KMS-11 (cell line): ENCODE data around the gene PAQR4.

Experiments used
- H2AFZ ChIP-seq: fragments of 200-600 bp; sonication (generic); 2 replicates; pipeline ENCODE4 v1.6.1; 2016; ENCODE audit warnings: antibody characterized with exemption, mixed run types, low read depth
- H3K27ac ChIP-seq: fragments of 200-600 bp; sonication (generic); 2 replicates; pipeline ENCODE4 v1.6.1; 2016; ENCODE audit warnings: mild to moderate bottlenecking, mixed run types
- H3K27me3 ChIP-seq: fragments of 200-600 bp; sonication (generic); 2 replicates; pipeline ENCODE4 v1.6.1; 2017; ENCODE audit warnings: mild to moderate bottlenecking, low read depth, mixed run types, moderate library complexity; ENCODE audit not compliant: insufficient read depth
- H3K36me3 ChIP-seq: fragments of 200-600 bp; sonication (generic); 2 replicates; pipeline ENCODE4 v1.6.1; 2017; ENCODE audit warnings: mild to moderate bottlenecking, mixed run types; ENCODE audit not compliant: insufficient read depth
- H3K4me1 ChIP-seq: fragments of 200-600 bp; sonication (generic); 2 replicates; pipeline ENCODE4 v1.6.1; 2016; ENCODE audit warnings: mild to moderate bottlenecking, low read depth, mixed run types; ENCODE audit not compliant: poor library complexity, severe bottlenecking
- H3K4me2 ChIP-seq: fragments of 200-600 bp; sonication (generic); 2 replicates; pipeline ENCODE4 v1.7.0; 2016; ENCODE audit warnings: mild to moderate bottlenecking, mixed run types
- H3K4me3 ChIP-seq: fragments of 200-600 bp; sonication (generic); IDR thresholded peaks from 2 replicates; pipeline ENCODE4 v1.6.1; 2017; ENCODE audit warnings: low read depth, low read length, mixed read lengths; ENCODE audit not compliant: insufficient read depth
- H3K79me2 ChIP-seq: fragments of 200-600 bp; sonication (generic); 2 replicates; pipeline ENCODE4 v1.6.1; 2016; ENCODE audit warnings: low read depth, mixed run types; ENCODE audit not compliant: insufficient read depth
- H3K9ac ChIP-seq: fragments of 200-600 bp; sonication (generic); 2 replicates; pipeline ENCODE4 v1.6.1; 2016; ENCODE audit warnings: mild to moderate bottlenecking, mixed run types
- H4K20me1 ChIP-seq: fragments of 200-600 bp; sonication (generic); 2 replicates; pipeline ENCODE4 v1.6.1; 2016; ENCODE audit warnings: mild to moderate bottlenecking, mixed run types; ENCODE audit not compliant: insufficient read depth
- CTCF ChIP-seq: fragments of 200-600 bp; sonication (generic); conservative IDR thresholded peaks from 2 replicates; pipeline ENCODE4 v1.6.1; 2017; ENCODE audit warnings: low read depth, mild to moderate bottlenecking, antibody characterized with exemption, low read length, moderate library complexity, mixed read lengths

The PAQR4 gene

GRCh38 chr16:3020247-3020603 is 51.1 kb downstream of the PAQR4 start, which contains the start of gene TNFRSF12A:
Gene TNFRSF12A, plus strand, starts transcription at chr16:3020368. Its CDS starts 30 bp downstream, at chr16:3020398.
- Histone ChIP-seq H3K36me3 (no peaks in the 10 kb centered on the region), H3K9ac (peak within 1 kb of the TSS; percentile 48; the same call in 1 of the 2 replicates), H4K20me1 (no peaks in the 10 kb centered on the region), H2AFZ (peak within 1 kb of the TSS; percentile 98), H3K79me2 (no peaks in the 10 kb centered on the region), H3K4me3 (no peak within 1 kb of the TSS), H3K4me1 (peaks cover 44% of the 10 kb centered on the region), H3K27me3 (peaks cover 12% of the 10 kb centered on the region), H3K27ac (no peak within 1 kb of the TSS), H3K4me2 (peak within 1 kb of the TSS; percentile 99)
- TF ChIP-seq CTCF, result no peak

- peaks cover 44% of the 10 kb centered on the region for H3K4me1 ChIP-seq
- H4K20me1 ChIP-seq, result no peaks in the 10 kb centered on the region
- peak overlapping the region; percentile 99 for H3K4me2 ChIP-seq
- peak overlapping the region; percentile 48; the same call in 1 of the 2 replicates for H3K9ac ChIP-seq
- H3K36me3 ChIP-seq, result no peaks in the 10 kb centered on the region
- peak overlapping the region; percentile 98 for H2AFZ ChIP-seq
- no peak overlapping the region for H3K27ac ChIP-seq
- no peak overlapping the region for H3K4me3 ChIP-seq
- TF ChIP-seq CTCF, result no peak
- H3K27me3 ChIP-seq, result peaks cover 7% of the 10 kb centered on the region
- no peaks in the 10 kb centered on the region for H3K79me2 ChIP-seq
Observed at GRCh38 chr16:3020604-3021448, 51.7 kb downstream of the PAQR4 start.

GRCh38 chr16:3021449-3022207 is 52.5 kb downstream of the PAQR4 start:
- peak overlapping the region; percentile 98; the same call in 1 of the 2 replicates for H2AFZ ChIP-seq
- no peak overlapping the region for H3K27ac ChIP-seq
- H3K9ac ChIP-seq, result no peak overlapping the region
- peak overlapping the region; percentile 99 for H3K4me2 ChIP-seq
- H3K4me1 ChIP-seq, result peaks cover 44% of the 10 kb centered on the region
- H3K4me3 ChIP-seq, result no peak overlapping the region
- 0 out of 2 replicates have a peak, but pooled peaks have one; percentile 18 for TF ChIP-seq CTCF
- H4K20me1 ChIP-seq, result no peaks in the 10 kb centered on the region
- peaks cover 6% of the 10 kb centered on the region; the same call in 1 of the 2 replicates for H3K27me3 ChIP-seq
- H3K36me3 ChIP-seq, result no peaks in the 10 kb centered on the region
- H3K79me2 ChIP-seq, result no peaks in the 10 kb centered on the region

GRCh38 chr16:3022208-3022683 is 53.1 kb downstream of the PAQR4 start:
- TF ChIP-seq CTCF, result no peak
- Histone ChIP-seq H3K9ac (no peak overlapping the region), H2AFZ (no peak overlapping the region), H3K4me3 (no peak overlapping the region), H3K27me3 (peaks cover 6% of the 10 kb centered on the region; the same call in 1 of the 2 replicates), H3K27ac (no peak overlapping the region), H3K4me2 (peak overlapping the region; percentile 99), H3K79me2 (no peaks in the 10 kb centered on the region), H3K36me3 (no peaks in the 10 kb centered on the region), H4K20me1 (no peaks in the 10 kb centered on the region), H3K4me1 (peaks cover 45% of the 10 kb centered on the region)
